22Rv1 (cell line): ENCODE data around the gene PRICKLE4.
"Not testable (repeated sequence)": the region's sequence is repeated elsewhere in the genome, so short reads cannot be mapped to it uniquely, and the experiment has no call there.

ENCODE experiments used
- ZFX ChIP-seq: fragments of 450-650 bp; IDR thresholded peaks from 2 replicates; pipeline ENCODE4 v1.6.1; 2017; ENCODE audit warnings: antibody characterized with exemption, borderline replicate concordance
- TF ChIP-seq, protein P1 (sequence below): fragments of 450-650 bp; IDR thresholded peaks from 2 replicates; pipeline ENCODE4 v1.5.1; 2017; ENCODE audit warnings: mild to moderate bottlenecking

DNA sequence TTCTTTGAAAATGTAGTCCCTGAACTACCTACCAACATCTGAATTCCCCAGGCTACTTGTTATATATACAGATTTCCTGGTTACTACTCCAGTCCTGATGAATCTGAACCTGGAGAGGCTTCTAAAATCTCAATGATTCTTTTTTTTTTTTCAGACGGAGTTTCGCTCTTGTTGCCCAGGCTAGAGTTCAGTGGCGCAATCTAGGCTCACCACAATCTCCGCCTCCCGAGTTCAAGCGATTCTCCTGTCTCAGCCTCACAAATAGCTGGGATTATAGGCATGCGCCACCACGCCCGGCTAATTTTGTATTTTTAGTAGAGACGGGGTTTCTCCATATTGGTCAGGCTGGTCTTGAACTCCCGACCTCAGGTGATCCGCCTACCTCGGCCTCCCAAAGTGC is 31.4 kb downstream of the PRICKLE4 start:
- TF ChIP-seq, protein P1, sequence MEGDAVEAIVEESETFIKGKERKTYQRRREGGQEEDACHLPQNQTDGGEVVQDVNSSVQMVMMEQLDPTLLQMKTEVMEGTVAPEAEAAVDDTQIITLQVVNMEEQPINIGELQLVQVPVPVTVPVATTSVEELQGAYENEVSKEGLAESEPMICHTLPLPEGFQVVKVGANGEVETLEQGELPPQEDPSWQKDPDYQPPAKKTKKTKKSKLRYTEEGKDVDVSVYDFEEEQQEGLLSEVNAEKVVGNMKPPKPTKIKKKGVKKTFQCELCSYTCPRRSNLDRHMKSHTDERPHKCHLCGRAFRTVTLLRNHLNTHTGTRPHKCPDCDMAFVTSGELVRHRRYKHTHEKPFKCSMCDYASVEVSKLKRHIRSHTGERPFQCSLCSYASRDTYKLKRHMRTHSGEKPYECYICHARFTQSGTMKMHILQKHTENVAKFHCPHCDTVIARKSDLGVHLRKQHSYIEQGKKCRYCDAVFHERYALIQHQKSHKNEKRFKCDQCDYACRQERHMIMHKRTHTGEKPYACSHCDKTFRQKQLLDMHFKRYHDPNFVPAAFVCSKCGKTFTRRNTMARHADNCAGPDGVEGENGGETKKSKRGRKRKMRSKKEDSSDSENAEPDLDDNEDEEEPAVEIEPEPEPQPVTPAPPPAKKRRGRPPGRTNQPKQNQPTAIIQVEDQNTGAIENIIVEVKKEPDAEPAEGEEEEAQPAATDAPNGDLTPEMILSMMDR = not testable (repeated sequence)
- TF ChIP-seq ZFX = not testable (repeated sequence)
